Osteoblast (primary cell): ENCODE data around the gene LSR. TPM values are rescaled to one million over a fixed set of nuclear protein-coding genes. Genes with fewer than 3 reads are reported as not detected.

Source experiments
- DNase-seq: peaks from one replicate; pipeline ENCODE4 v3.0.0; 2011; ENCODE audit warnings: low spot score, mixed read lengths; ENCODE audit not compliant: insufficient read length; ENCODE audit errors: missing footprints
- H2AFZ ChIP-seq: 2 replicates; pipeline ENCODE4 v1.6.0; 2011; ENCODE audit warnings: mild to moderate bottlenecking, low read length
- H3K27ac ChIP-seq: 2 replicates; pipeline ENCODE4 v1.5.1; 2011; ENCODE audit warnings: mild to moderate bottlenecking, low read depth, low read length, moderate library complexity
- H3K27me3 ChIP-seq: 2 replicates; pipeline ENCODE4 v1.6.0; 2012; ENCODE audit warnings: mild to moderate bottlenecking, control low read depth, inconsistent platforms, low read length, moderate library complexity; ENCODE audit not compliant: insufficient read depth
- H3K36me3 ChIP-seq: 2 replicates; pipeline ENCODE4 v1.5.1; 2011; ENCODE audit warnings: mild to moderate bottlenecking, low read length, control low read depth, moderate library complexity; ENCODE audit not compliant: insufficient read depth
- H3K4me1 ChIP-seq: 2 replicates; pipeline ENCODE4 v1.5.1; 2011; ENCODE audit warnings: mild to moderate bottlenecking, low read length, control low read depth, moderate library complexity; ENCODE audit not compliant: insufficient read depth
- H3K4me2 ChIP-seq: 2 replicates; pipeline ENCODE4 v1.6.0; 2011; ENCODE audit warnings: mild to moderate bottlenecking, low read length; ENCODE audit not compliant: insufficient read depth
- H3K4me3 ChIP-seq: fragments of 200-600 bp; sonication (generic); 3 replicates; pipeline ENCODE4 v1.5.1; 2012; ENCODE audit warnings: mild to moderate bottlenecking, low read length, inconsistent platforms; ENCODE audit not compliant: insufficient read depth
- H3K79me2 ChIP-seq: 2 replicates; pipeline ENCODE4 v1.6.0; 2012; ENCODE audit warnings: mild to moderate bottlenecking, low read length, control low read depth, inconsistent platforms; ENCODE audit not compliant: insufficient read depth
- H3K9me3 ChIP-seq: 2 replicates; pipeline ENCODE4 v1.5.1; 2011; ENCODE audit warnings: low read depth, low read length, control low read depth
- H4K20me1 ChIP-seq: 2 replicates; pipeline ENCODE4 v1.6.0; 2012; ENCODE audit warnings: mild to moderate bottlenecking, low read length, control low read depth; ENCODE audit not compliant: insufficient read depth
- total RNA-seq: library from RNA; depleted of rRNA; stranded (reverse); fragments of >200 nt; gene quantifications from 2 replicates; pipeline ENCODE4 v1.2.3, GENCODE V29; 2012
- TF ChIP-seq, protein P1 (sequence below): IDR thresholded peaks from 2 replicates; pipeline ENCODE4 v1.5.1; 2011; ENCODE audit warnings: mild to moderate bottlenecking, low read depth, low read length, moderate library complexity; ENCODE audit errors: extremely low read depth

LSR gene
- total RNA-seq, 1 donor = 0.36 TPM

DNA sequence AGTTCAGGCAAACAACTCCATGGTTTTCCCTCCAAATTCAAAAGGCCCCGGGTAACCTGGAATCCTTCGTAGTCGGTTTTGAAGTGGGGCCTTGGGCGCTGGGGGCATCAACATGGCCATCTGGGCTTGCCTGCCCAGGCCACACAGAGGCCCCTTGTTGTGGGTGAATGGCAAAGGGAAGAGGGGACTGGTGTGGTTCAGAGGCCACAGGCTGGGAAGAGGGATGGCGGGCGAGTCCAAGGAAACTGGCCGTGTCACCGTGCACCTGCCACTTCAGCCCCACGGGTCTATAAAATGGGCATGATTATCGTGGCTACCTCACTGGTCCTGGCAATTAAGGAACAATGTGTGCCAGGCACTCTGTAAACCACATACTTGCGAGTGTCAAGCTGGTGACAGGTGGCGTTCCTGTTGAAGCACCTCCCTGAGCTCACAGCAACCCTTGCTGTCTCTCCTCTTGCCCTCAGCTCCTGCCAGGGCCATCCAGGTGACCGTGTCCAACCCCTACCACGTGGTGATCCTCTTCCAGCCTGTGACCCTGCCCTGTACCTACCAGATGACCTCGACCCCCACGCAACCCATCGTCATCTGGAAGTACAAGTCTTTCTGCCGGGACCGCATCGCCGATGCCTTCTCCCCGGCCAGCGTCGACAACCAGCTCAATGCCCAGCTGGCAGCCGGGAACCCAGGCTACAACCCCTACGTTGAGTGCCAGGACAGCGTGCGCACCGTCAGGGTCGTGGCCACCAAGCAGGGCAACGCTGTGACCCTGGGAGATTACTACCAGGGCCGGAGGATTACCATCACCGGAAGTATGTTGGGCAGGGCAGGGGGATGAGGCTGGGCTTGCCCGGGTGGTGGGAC is 1.3 kb downstream of the LSR start:
- Histone ChIP-seq H3K27me3 (peaks cover 31% of the 10 kb centered on the region), H2AFZ (no peak overlapping the region), H3K9me3 (no peaks in the 10 kb centered on the region), H3K36me3 (no peaks in the 10 kb centered on the region), H4K20me1 (no peaks in the 10 kb centered on the region), H3K79me2 (no peaks in the 10 kb centered on the region), H3K27ac (no peak overlapping the region), H3K4me2 (no peak overlapping the region), H3K4me1 (no peaks in the 10 kb centered on the region), H3K4me3 (no peak overlapping the region)
- DNase-seq = peak; percentile 78
- TF ChIP-seq, protein P1, sequence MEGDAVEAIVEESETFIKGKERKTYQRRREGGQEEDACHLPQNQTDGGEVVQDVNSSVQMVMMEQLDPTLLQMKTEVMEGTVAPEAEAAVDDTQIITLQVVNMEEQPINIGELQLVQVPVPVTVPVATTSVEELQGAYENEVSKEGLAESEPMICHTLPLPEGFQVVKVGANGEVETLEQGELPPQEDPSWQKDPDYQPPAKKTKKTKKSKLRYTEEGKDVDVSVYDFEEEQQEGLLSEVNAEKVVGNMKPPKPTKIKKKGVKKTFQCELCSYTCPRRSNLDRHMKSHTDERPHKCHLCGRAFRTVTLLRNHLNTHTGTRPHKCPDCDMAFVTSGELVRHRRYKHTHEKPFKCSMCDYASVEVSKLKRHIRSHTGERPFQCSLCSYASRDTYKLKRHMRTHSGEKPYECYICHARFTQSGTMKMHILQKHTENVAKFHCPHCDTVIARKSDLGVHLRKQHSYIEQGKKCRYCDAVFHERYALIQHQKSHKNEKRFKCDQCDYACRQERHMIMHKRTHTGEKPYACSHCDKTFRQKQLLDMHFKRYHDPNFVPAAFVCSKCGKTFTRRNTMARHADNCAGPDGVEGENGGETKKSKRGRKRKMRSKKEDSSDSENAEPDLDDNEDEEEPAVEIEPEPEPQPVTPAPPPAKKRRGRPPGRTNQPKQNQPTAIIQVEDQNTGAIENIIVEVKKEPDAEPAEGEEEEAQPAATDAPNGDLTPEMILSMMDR = no peak

DNA sequence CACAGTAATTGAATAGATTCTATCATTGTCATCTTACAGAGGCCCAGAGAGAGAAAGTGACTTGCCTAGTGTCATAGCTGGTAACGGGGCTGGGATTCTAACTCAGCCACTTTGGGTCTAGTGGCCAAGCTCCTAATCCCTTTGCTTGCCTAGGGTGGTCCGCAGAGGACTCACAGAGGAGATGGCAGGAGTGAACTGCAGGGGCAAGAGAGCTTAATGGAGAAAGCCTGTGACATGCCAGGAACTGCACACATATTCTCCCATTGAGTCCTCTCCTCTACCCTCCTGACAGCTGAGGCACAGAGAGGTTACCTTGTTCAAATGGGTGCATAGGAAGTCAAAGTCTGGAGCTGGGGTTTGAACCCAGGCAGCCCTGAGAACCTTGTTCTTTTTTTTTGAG is 2.7 kb downstream of the LSR start:
- Histone ChIP-seq H4K20me1 (no peaks in the 10 kb centered on the region), H3K9me3 (no peaks in the 10 kb centered on the region), H3K79me2 (no peaks in the 10 kb centered on the region), H2AFZ (no peak overlapping the region), H3K4me1 (no peaks in the 10 kb centered on the region), H3K4me3 (no peak overlapping the region), H3K27ac (no peak overlapping the region), H3K27me3 (peaks cover 31% of the 10 kb centered on the region), H3K36me3 (no peaks in the 10 kb centered on the region), H3K4me2 (no peak overlapping the region)
- DNase-seq = no peak
- TF ChIP-seq, protein P1 = no peak

DNA sequence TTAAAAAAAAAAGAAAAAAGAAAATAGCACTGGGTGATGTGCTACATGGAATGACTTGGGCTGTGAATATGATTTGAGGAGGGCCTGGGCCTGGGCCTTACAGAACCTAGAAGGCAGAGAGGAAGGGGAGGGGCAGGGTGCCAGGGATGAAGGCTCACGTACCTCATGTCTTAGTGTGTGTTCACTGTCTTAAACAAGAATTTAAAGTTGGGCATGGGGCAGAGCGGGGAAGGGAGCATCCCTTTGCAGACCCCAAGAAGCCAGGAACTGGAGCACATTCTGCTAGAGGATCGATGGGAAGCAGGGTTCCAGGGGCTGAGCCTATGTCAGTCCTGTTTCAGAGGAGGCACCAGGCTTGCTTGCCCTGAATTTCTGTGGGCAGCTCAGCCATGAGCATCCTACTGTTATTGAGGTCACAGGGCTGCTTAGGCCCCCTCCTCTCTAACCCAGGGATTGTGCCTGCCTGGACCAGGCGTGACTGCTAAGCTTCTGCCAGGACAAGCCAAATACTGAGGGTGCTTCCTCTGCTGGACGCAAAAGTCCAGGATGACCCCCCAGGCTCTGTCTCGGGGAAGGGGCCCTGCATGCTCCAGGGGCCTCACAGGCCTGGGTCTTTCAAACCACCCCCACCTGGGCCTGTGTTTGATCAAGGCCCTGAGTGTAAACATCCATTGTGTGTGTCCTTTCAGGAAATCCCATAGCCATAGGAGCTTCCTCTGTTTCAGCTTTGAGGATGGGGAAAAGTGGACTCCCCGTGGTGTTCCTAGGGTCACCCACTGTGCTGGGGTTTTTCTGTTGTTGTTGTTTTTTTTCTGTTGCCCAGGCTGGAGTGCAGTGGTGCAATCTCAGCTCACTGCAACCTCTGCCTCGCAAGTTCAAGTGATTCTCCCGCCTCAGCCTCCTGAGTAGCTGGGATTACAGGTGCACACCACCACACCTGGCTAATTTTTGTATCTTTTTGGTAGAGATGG is 4.8 kb downstream of the LSR start:
- TF ChIP-seq, protein P1 = no peak
- peak; percentile 65 for DNase-seq
- Histone ChIP-seq H2AFZ (no peak overlapping the region), H3K9me3 (no peaks in the 10 kb centered on the region), H4K20me1 (no peaks in the 10 kb centered on the region), H3K4me3 (no peak overlapping the region), H3K4me1 (no peaks in the 10 kb centered on the region), H3K27me3 (peaks cover 19% of the 10 kb centered on the region), H3K27ac (no peak overlapping the region), H3K4me2 (no peak overlapping the region), H3K36me3 (no peaks in the 10 kb centered on the region), H3K79me2 (no peaks in the 10 kb centered on the region)
